Retina (tissue), 1 donor: ENCODE results near the gene NPM3.

Source experiments
- DNase-seq: peaks from one replicate; pipeline ENCODE4 v3.0.0-alpha.2; 2016

The NPM3 gene

DNA sequence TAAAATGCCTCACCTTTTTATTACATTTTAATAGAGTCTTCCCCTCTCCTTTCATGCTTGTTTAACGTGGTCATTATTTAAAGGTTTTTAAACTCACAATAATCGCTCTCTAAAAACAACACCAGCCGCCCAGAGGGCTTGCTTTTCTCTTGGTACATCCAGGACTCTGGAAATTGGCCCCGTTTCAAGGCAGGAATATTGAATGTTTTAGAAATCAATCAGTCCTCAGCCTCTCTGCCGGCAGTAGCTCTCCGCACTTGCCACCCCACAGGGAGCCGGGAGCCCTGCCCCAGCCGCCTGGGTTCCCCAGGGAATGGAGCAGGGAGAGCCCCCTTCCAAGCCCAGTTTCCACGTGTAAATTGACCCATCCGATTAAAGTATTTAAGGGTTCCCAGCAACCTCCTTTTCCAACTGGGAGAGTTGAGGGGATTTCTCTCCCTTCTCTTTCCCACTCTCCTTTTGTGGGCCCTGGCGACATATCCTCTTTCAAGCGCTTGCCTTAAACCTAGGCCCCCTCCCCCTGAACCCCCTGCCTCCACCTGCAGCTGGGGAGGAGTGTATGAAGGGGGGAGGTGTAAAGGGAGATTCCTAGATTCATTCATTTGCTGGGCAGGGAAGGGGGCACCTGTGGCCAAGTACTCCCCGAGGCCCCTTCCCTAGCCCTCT is 9.2 kb downstream of the NPM3 start:
- DNase-seq: peak; percentile 41

DNA sequence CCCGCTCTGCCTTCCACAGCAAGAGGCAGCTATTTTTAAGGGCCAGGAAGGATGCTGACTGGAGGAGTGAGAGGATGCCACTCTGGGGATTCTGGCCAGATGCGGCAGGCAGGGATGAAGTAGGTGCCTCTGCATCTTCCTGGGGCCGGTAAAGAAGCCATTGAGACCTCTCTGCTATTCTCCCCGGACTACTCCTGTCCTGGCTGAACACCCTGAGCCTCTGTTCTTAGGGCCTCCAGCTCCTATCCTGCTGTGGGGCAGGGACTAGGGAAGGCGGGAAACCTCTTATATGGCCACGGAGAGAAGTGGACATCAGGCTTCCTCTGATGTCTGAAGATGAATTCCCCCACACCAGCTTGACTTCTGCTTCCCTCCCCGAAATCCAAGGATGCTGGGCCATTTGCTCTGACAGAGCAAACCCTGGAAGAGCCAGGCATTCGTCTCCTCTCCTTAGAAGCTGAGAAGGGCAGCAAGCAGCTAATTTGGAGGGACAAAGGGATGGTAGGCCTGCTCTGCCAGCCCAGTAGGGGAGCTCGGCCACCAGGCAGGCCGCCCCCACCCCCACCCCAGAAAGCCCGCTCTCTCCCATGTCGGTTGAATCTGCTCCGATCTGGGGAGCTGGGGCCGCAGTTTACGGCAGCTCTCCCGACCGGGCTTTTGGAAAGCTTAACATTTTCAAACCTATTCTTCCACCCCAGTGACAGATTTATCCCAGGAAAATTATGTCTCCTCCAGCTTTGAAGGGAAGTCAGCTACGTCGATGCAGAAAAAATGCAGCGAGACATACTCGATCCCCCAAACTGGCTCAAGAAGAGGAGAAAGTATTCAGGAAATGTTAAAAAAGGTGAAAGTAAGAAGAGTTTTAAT is 10.1 kb downstream of the NPM3 start:
- peak; percentile 50 for DNase-seq

DNA sequence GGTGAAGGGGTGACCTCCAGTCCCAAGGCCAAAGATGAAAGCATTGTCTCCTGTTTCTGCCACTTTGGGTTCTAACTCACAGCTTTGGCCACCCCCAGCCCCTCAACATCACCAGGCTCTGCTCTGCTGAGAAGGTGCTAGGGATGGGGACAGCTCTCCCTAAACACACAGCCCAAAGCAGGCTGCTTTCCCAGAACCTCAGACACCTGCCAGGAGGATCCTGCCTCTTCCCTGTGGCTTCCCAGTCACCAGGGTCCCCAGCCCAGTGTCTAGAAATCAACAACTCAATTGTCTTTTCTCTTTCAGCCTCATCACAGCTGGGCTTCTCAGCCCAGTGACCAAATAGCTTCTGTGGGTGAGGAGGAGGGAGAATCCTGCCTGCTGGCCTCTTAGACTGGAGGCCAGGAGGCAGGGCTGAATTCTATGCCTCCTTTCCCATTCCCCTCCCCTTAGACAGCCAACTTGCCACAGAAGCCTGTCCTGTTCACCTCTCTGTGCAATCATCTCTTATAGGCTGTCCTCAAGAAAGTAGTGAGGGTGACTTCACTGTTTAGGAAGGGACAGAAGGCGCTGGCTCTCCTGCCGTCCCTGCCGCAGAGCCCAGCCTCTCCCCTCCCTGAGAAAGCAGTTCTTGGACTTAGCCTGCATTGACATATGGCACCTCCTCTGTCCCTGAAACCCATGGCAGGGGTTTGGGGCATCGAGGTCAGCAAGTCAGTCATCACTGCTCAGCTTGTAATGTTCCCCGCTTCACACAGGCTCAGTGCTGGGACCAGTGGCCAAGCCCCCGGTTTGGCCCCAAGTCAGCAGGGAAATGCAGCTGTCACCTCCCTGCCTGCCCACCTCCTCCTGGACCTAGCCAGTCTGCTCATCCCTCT is 11.0 kb downstream of the NPM3 start:
- DNase-seq: peak; percentile 17

DNA sequence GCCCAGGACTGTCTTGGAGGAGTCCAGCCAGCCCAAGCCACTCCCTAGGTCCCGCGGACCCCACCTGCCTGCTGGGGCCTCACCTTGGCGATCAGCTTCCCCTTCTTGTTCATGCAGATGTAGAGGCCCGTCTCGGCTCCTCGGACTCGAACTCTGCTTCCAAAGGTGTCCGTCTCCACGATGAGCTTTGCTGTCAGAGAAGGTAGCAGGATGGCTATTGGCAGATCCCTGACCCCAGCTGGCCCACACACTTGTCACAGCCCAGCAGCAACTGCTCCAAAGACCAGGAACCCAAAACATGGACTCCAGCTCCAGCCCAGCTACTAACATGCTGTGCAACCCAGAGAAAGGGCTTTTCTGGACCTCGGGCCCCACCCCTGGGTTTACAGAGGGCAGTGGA is 11.9 kb downstream of the NPM3 start:
- no peak for DNase-seq

DNA sequence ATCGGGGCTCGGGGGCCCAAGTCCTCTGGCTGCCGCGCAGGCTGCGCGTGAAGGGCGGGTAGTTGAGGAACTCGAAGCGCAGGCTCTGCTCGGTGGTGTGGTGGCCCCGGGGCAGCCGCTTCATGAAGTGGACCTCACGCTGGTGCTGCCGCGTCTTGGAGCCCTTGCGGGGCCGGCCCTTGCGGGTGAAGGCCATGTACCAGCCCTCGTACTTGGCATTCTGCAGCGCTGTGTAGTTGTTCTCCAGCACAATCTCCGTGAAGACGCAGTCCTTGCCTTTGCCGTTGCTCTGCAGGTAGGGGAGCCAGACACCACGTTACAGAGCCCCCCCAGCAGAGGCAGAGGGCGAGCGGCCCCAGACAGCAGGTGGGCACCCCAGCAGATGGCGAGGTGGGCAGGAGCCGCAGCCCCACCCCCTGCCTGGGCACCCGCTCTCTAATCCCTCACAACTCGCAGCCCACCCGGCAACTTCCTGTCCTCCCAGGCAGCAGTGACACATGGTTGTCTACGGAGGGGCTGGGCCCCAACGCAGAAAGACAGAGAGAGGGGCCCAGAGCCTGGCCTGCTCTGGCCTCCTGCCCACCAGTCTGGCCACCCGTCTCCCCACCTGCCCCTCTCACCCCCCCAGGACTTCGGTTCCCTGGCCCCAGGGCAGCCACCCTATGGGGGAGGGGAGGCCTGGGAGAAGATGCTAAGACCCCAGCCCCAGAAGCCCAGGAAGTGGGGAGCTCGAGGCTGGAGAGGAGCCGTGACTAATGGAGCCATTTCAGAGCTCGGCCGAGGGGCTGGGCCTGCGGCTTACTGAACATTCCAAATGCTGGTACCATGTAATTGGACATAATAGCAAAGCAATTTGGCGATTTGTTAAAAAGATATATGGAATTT is 12.7 kb downstream of the NPM3 start:
- no peak for DNase-seq

DNA sequence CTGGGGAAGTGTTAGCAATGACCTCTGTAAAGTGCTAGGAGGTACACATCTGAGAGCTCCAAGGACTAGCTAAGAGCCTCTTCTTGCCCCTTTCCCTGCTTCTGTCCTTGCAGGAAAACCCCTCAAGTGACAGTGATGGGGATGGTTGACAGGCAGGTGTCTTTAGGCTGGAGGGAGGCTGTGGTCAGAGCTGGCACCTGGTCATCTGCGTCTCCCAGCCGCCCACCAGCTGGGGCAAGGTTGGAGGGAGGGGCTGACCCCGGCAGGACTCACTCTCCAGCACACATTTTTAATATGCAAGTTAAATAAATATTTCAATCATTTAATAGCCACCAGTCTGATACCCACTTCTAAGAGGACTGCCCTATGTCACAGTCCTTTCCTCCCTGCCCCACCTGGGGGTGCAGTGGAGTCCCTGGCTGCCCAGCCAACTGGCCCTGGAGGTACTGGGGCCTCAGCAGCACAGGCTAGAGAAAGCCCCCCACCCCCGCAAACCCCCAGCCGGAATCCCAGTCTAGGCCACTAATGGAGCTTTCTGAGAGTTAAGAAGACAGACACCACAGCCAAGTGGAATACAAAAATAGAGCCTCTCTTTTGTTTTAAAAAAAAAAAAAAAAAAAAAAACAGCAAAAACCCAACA is 13.6 kb downstream of the NPM3 start:
- DNase-seq: no peak

DNA sequence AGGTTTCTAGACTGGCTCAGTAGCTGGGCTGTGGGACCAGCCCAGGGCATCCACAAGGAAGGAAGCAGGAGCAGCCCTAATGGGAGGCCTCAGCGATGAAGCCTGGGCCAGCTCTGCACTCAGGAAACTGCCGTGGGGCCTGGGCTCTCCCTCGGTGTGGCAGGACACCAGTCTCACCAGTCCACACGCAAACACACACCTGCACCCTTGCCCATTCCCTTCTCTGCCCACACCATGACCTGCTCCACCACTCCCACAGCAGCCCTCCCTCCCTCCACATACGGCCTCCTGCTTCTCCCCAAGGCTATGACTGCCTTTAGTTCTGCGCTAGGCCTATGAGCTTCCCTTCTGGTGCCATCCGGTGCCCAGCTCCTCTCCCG is 14.5 kb downstream of the NPM3 start:
- no peak for DNase-seq

DNA sequence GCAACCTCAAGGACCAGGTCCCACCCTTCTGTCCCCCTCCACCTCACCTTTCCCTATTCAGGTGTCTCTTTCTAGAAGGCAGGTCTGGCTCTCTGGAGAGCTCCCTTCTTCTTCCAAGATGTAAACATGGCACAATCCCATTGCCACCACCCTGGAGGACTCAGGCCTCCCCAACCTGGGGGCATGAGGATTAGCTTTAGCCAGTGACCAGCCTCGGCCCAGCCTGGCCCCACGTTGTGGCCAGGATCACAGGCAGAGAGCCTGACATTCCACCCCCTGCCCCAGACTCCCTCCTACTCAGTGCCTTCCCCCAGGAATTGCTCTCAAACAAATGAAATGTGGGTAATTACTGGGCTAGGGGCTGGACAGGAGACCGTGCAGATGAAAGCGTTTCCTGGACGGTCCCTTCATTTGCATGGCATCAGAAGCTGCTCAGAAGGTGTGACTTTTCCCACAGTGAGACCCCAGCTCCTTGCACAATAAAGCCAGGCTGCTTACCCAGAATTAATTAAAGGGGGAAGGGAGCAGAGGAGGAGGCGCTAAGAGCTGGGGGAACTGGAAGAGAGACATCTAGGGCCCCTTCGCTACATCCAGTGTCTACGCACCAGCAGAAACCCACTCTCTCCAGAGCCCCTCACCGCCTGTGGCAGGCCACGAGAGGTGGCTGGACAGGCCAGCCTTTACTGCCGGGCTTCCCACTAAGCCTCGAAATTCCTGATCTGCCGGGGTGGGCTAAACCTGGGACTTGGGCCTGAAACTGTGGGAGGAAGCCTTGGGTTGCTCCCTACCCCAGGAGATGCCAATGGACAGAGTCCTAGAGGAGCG is 15.1 kb downstream of the NPM3 start:
- no peak for DNase-seq

DNA sequence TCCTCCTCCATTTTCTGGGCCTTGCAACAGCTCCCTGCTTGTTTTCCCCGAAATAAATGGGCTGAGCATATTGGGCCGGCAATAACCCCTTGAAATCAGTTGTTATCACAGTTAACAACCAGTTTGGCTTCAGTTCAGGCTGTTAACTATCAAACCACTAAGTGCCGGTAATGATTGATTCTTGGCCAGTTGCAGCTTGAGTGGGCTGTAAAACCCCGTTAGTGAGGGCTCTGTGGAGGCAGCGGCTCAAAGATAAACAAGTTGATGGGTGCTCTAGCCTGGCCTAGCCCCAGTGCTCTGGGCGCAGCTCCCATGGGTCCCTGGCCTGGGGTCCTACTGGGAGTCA is 15.7 kb downstream of the NPM3 start:
- no peak for DNase-seq

DNA sequence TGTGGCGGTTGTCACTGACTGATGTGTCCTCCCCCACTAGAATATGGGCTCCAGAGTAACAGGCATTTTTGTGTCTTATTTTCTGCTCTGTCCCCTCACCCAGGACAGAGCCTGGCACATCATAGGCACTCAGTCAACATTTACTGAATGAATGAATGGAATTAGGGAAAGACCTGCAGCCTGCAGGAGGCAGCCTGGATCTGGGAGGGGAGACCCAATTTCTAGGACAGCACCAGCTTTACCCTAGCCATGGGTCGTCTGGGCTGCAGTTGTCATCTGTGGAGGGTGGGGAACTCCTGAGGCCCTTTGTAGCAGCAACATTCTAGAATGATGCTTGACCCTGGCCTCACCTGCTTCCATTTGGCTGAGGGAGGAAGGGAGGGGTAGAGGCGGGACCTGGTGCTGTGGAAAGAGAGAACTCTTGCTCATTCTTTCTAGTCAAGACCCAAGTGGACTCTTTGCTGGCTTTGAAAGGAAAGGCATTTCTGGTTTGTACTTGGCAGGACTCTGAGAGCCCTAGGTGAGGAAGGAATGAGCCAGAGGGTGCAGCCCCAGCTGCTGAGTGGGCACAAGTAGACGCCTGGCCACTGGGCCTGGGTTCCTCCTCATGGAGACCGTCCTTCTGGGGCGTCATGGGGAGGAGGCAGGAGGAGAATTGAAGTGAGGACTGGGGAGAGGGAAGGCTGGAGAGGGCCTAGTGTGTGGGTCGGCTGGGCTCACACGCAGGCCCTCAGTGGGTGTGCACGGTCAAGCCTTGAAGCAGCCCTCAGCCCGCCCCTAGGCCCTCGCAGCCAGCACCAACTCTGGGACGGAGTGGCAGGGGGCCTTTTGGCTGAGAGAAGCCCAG is 16.3 kb downstream of the NPM3 start:
- DNase-seq: no peak

DNA sequence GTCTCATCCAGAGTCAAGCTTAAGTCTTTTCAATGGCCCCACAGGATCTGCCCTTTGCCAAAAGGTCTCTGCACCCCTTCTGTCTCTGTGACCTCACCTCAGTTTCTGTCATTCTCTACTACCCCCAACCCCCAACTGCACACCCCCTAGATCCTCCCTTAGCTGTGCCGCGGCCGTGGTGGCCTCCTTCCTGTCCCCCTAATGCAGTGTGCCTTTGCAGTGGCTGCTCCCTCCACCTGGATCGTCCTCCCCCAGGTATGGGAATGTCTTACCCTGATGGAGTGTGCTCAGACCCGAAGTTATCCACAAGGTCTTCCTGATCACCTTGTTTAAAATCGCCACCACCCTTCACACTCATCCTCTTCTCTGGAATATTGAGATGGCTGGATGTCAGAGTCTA is 16.9 kb downstream of the NPM3 start:
- DNase-seq: no peak

DNA sequence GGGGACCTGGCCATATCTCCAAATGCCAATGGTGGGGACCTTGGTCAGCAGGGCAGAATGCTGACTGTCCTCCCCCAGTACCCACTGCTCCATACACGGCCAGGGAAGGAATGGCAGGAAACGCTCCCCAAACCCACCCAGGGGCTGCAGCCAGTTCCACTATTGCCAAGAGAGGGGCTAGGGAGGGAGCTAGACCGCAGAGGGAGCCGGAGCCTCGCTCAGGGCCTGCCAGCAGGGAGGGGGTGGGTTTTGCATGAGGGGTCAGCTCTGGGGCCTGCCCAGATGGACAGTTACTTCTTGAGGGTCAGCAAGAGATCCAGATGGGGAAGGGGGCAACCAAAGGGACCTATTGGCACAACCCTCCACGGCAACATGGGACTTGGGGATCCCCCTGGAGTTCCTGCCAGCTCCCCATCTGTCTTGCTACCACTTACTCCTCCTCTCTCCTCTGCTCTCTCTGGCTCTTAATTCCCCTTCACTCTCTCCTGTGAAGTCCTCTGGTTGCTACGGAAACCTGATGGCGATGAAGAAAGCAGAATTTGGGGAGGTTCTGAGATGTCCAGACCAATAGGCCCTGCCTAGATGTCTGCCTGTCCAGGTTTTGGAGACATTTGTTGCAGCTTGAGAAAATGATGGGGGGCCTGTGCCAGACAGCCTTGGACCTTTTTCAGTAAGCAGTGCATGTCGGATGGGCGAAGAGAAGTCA is 20.0 kb downstream of the NPM3 start:
- DNase-seq: no peak

DNA sequence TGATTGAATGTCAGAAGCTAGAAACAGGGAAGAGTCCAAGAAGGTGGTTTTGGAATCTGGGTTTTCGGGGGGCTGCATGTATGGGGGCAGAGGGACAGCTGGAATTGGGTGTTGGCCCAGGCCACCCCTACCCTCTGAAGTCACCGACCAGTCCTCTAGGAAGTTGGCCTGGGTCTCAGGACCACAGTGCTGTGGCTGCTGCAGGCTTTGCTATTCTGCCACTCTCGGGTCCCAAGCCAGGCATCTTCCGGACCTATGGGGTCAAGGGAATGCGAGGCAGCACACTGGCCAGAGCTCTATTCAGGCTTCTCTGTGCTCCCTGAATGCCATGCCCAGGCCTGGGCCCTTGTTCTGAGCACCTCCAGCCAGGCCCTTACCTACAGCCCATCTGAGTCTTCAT is 20.5 kb downstream of the NPM3 start:
- no peak for DNase-seq

DNA sequence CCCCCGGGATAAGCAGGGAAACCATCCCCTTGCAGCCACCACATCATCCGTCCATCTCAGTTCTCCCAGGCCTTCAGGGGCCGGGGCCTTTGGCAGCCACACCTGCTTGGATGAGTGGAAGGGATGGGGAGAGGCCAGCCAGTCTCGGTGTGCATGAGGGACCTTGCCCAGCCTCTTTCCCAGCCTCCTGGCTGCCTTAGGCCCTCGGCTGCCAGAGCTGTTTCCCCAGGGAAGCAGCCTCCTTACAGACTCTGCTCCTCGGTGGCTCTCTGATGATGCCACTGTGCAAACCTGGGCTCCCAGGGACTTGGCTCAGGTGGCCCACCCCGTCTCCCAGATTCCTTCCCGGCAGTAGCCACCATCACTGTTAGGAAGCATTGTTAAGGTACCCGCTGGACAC is 22.0 kb downstream of the NPM3 start:
- no peak for DNase-seq

DNA sequence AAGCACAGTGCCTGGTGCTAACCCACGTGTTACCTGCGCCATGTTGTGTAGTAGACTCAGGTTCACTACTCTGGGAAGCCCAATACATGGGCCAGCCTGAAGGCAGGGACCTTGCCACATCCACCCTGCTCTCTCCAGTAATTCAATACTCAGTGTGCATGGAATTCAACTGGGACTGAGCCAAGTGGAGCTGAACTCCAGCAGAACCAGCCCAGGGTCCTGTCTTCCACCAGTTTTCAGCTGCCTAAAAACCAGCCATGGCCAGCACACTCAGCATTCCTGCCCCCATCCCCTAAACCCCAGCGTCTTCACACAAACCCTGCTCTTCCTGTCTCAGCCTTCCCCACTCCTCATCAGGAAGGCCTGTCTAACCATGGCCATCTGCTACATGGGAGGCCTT is 22.7 kb downstream of the NPM3 start:
- no peak for DNase-seq

DNA sequence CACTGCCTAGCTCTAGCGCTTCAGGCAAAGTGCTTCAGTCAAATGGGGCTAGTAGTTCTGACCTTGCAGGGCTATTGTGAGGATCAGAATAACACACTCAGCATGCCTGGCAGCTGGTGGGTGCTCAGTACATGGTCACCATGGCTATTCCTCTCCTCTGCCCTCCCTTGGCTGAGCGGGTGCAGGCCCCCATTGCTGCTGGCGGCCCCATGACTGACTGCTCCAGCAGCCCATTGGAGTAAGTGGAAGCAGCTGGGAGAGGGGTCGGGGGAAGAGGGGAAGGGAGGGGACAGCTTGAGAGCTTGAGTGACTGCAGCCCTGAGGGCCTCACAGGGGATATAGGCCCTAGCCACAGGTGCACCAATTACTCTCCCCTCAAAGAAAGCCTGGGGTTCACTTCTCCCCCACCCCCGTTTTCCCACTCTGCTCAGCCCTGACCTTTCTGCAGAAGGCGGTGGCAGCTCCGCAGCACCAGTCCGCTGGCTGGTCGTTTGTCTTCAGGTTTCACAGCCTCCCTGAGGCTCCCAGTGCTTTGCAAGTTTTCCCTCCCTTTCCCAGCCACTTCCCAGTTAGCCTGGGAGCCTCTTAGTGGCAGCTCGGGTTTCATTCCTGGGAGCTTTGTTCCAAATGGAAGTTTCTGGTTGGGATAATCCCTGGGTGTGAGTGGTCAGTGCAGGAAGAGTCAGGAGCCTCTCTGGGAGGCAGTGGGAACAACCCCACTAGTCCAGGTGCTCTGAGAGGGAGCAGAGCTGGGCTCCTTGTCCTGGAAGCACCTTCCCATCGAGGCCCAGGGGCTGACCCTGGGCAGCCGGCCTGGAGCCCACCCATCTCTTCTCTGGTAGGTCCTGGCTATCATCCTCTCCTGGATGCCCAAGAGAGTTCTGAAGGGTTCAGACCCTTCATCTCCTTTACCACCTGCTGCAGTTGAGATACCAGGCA is 23.7 kb downstream of the NPM3 start:
- DNase-seq: peak; percentile 46

DNA sequence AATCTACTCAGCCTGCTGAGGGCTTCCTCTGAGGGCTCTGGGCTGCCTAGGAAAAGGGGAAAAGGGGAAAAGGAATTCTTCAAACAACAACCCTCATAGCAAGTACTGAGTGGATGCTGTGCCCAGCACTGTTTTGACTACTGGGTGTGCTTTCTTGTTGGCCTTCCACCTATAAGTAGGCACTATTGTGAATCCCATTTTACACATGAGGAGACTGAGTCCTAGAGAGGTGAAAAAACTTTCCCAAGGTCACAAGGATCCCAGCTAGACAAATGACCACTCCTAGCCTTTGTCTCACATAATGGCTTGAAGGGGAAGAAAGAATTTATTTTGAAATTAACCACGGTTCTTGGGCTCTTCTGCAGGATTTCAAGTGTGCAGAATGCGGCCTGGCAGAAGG is 24.4 kb downstream of the NPM3 start:
- DNase-seq: no peak

DNA sequence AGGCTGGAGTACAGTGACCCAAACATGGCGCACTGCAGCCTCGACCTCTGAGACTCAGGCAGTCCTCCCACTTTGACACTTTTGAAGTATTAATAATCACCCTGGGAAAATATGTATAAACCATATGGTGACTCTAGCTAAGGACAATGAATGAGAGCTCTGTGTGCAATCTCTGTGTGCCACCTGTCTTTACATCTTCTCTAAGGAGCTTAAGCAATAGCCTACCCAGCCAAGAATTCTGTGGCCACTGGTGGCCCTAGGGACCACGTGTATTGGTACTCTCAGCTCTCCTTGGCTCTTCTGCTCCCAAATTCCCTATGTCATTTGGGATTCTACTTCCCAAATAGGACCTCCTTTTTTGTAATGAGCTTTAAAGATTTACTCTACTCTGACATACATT is 31.0 kb downstream of the NPM3 start:
- no peak for DNase-seq
